ENCODE results near the gene NIT1. TPM values are rescaled to one million over a fixed set of nuclear protein-coding genes. Genes with fewer than 3 reads are reported as not detected.

The NIT1 gene
- total and polyA plus RNA-seq, 10 of the 15 experiments (the other 5 are each of a cell fraction or from before 2014, with no cell fraction given) = 19.2 to 54.4 (median 28.3) TPM

DNA sequence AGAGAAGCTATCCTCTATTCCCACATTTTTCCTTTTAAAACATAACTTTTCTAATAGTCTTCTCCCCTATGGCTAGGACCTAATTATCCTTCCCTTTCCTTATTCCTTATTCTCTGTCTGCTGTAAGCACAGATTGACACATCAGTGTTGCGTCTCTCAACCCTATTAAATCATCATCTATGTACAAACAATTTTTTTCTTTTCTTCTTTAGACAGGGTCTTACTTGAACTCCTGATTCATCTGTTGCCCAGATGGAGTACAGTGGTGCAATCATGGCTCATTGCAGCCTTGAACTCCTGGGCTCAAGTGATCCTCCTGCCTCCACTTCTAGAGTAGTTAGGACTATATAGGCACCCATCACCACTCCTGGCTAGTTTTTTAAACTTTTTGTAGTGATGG, 11.5 kb upstream of the NIT1 start (continued):
- no peak for TF ChIP-seq PKNOX1 (IDR thresholded peaks at IDR 0.05)
- no peak for TF ChIP-seq NBN (IDR thresholded peaks at IDR 0.05)
- TF ChIP-seq ESRRA (IDR thresholded peaks at IDR 0.05; ENCODE audit: low read length) = no peak
- no peak for TF ChIP-seq TCF3 (IDR thresholded peaks at IDR 0.05; ENCODE audit: borderline replicate concordance, insufficient read depth, low read depth, low read length)
- TF ChIP-seq, protein P1, sequence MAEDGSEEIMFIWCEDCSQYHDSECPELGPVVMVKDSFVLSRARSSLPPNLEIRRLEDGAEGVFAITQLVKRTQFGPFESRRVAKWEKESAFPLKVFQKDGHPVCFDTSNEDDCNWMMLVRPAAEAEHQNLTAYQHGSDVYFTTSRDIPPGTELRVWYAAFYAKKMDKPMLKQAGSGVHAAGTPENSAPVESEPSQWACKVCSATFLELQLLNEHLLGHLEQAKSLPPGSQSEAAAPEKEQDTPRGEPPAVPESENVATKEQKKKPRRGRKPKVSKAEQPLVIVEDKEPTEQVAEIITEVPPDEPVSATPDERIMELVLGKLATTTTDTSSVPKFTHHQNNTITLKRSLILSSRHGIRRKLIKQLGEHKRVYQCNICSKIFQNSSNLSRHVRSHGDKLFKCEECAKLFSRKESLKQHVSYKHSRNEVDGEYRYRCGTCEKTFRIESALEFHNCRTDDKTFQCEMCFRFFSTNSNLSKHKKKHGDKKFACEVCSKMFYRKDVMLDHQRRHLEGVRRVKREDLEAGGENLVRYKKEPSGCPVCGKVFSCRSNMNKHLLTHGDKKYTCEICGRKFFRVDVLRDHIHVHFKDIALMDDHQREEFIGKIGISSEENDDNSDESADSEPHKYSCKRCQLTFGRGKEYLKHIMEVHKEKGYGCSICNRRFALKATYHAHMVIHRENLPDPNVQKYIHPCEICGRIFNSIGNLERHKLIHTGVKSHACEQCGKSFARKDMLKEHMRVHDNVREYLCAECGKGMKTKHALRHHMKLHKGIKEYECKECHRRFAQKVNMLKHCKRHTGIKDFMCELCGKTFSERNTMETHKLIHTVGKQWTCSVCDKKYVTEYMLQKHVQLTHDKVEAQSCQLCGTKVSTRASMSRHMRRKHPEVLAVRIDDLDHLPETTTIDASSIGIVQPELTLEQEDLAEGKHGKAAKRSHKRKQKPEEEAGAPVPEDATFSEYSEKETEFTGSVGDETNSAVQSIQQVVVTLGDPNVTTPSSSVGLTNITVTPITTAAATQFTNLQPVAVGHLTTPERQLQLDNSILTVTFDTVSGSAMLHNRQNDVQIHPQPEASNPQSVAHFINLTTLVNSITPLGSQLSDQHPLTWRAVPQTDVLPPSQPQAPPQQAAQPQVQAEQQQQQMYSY (CRISPR knock-in tag; IDR thresholded peaks at IDR 0.05) = no peak
- TF ChIP-seq, protein P2, sequence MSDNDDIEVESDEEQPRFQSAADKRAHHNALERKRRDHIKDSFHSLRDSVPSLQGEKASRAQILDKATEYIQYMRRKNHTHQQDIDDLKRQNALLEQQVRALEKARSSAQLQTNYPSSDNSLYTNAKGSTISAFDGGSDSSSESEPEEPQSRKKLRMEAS (IDR thresholded peaks at IDR 0.05; ENCODE audit: low read depth, low read length) = no peak
- TF ChIP-seq PML (IDR thresholded peaks at IDR 0.05; ENCODE audit: low read length) = no peak
- TF ChIP-seq CTCF (IDR thresholded peaks at IDR 0.05 in 2 of 3, conservative IDR thresholded peaks at IDR 0.05 in 1 of 3; ENCODE audit: control insufficient read depth in 2 of 3, extremely low read depth in 1 of 3, insufficient read depth in 1 of 3, low read depth in 3 of 3, low read length in 3 of 3) = no peak

Data from GM12878 (cell line).